ENCODE data around the gene WDR26.

DNA sequence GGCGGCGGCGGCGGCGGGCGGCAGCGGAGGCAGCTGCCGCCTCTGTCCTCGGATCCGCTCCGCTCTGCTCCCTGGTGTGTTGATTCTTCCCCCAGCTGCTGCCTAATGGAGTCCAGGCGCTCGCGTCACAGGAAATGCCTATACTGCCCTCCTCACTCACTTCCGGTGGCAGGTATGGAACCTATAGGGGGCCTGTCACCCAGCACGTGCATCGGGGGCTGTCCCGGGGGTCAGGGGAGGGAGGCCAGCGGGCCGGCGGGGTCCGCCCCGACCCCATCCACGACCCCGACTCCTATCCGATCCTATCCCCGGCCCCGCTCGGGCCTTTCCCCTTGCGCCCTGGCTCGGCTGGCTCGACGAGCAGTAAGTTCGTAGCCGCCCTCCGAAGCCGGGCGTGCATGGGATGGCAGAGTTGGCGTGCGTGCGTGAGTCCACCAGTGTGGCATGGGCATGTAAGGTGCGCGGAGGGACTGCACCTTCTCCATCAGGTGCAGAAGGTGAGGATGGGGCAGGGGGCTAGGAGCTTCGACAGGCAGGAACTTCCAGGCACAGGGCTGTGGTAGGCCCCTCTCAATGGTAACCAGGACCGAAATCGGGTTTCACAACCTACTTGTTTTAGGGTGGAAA lies at the start of gene WDR26:
- TF ChIP-seq, protein P1, sequence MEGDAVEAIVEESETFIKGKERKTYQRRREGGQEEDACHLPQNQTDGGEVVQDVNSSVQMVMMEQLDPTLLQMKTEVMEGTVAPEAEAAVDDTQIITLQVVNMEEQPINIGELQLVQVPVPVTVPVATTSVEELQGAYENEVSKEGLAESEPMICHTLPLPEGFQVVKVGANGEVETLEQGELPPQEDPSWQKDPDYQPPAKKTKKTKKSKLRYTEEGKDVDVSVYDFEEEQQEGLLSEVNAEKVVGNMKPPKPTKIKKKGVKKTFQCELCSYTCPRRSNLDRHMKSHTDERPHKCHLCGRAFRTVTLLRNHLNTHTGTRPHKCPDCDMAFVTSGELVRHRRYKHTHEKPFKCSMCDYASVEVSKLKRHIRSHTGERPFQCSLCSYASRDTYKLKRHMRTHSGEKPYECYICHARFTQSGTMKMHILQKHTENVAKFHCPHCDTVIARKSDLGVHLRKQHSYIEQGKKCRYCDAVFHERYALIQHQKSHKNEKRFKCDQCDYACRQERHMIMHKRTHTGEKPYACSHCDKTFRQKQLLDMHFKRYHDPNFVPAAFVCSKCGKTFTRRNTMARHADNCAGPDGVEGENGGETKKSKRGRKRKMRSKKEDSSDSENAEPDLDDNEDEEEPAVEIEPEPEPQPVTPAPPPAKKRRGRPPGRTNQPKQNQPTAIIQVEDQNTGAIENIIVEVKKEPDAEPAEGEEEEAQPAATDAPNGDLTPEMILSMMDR (IDR thresholded peaks at IDR 0.05) = peak in 1 of 12 donors; percentile 27
- TF ChIP-seq POLR2A (IDR thresholded peaks at IDR 0.05) = peak in 1 of 2 donors; percentile 61
